Islet of Langerhans (tissue), 1 donor: Measurements from ENCODE around the gene L3MBTL3.

Experiments used
- FAIRE-seq: peaks from one replicate; lab custom pipeline; 2011; peaks lifted over from hg19 to GRCh38; lab: Jason Lieb, UNC

The L3MBTL3 gene

DNA sequence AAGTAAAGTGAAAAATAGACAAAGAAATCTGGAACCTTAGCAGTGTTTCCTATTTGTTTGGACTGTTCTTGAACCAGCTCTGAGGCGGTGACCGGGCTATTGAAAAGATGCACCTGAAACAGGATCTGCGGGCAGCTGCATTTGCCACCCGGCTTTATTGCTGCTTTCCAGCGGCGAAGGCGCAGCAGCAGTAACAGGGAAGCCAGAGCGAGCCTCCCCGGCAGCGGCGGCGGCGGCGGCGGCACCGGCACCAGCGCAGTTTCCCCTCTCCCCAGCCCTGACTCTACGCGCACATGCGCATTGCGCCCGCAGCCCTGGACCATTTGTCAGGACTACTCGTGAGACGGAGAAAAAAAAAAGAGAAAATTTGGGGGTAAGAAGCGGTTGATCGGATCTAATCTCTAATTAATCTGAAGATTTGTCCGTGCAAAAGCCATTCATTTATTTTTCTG is at the start of gene L3MBTL3:
L3MBTL3 (plus strand) TSS at position 290 of the 452 bp plus-strand sequence. CDS start 24,119 bp downstream, outside the sequence.
- FAIRE-seq, result no peak

DNA sequence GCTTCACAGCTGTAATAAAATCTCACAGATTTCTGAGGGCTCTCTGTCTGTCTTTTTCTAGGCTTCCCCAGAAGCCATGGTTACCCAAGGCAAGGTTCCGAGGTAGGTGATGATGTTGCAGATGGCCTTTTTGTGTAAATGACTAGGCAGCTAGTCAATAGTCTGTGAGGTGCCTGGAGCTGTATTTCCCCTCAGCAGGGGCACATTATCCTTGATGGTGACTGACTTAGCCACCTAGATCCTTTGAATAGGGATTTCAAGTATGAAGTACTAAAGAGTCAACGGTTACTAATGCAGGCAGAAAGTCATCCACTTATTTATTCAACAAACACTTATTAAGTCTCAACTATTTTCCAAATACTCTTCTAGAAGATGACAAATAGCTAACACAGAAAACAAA is 49.3 kb upstream of the L3MBTL3 start:
- FAIRE-seq, result no peak

DNA sequence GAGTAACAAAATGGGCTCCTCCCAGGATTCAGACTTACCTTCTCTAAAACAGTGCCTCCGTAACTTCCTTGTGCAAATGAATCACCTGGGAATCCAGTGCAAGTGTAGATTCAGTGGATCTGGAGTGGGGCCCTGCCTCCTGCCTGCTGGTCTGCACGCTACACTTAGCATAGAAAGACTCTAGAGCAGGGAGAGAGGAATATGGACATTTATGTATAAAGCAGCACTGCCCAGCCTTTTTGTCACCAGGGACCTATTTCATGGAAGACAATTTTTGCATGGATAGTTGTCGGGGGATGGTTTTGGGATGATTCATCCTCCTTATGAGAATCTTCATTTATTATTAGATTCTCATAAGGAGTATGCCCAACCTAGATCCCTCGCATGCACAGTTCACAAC is 42.3 kb upstream of the L3MBTL3 start:
- no peak for FAIRE-seq

- no peak for FAIRE-seq
These were observed 40.0 kb upstream of the L3MBTL3 start for GRCh38 chr6:129978148-129978916.

DNA sequence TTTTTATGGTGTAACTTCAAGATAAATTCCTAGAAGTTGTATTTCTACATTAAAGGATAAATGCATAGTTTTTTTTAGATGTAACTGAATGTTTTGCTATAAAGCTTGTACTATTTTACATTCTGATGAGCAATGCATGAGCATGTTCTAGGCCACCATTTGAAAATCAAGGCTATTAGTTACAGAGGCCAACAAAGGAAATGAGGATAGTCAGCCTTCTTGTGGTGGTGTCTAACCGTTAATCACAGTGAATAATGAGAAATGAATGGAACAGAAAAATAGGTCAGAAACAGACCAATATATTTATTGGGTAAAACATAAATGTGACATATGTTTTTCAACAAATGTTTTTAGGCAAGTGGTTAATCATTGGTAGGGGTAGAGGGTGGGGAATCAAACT is 37.6 kb upstream of the L3MBTL3 start:
- FAIRE-seq, result no peak

DNA sequence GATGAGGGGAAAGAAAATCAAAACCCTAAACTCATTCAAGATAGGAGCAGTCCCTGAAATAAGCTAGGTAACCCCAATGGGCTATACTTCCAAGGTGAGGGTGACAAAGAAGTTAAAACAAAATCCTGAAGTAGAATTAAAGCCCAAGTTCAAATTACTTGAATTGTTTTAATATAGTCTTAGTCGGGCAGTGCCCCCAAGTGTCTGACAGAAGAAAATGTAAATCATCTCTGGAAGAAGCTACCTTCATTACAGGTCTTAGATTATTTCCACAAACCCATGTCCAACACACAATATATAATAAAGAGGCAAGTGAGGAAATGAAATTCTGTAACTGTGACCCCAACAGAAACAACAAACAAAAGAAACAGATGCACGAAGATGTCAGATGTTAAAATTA is 36.8 kb upstream of the L3MBTL3 start:
- no peak for FAIRE-seq

GRCh38 chr6:129989396-129989795 is 29.0 kb upstream of the L3MBTL3 start:
- no peak for FAIRE-seq

DNA sequence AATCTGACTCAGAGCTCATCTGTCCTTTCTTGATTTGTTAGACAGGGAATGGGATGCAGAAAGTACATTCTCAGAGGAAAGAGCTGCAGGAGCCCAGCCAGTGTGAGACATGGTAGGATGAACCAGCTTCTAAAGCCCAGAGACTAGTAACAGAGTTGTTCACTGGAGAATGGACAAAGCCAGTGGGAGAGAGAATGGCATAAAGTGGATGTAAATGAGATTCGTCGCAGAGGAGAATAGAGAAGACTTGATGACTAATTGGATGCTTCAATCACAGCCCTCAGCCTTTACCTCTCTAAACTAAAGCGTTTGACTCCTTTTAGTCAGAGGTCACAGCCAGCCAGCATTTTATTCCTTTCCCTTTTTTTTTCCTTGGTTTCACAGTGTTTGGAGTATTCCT is 25.5 kb upstream of the L3MBTL3 start:
- no peak for FAIRE-seq

- no peak for FAIRE-seq
These were observed 24.0 kb upstream of the L3MBTL3 start for GRCh38 chr6:129994410-129994809.

DNA sequence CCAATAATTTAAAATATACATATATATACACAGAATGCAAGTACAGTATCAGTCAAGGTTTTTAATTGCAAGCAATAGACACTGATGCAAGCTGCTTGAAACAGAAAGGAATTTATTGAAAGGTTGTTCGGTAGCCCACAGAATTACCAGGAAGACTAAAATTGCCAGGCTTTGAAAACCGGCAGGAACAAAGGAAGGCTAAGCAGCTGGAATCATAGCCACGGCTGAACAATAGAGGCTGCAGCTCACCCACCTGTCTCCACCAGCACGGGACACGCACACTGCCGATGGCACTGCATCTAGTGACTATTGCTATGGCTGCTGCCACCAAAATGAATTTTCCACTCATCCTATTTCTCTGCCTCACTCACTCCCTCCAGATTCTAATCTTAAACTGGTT is 22.0 kb upstream of the L3MBTL3 start:
- no peak for FAIRE-seq

GRCh38 chr6:130000526-130001421 is 17.6 kb upstream of the L3MBTL3 start:
- FAIRE-seq, result no peak

GRCh38 chr6:130008236-130008873 is 10.0 kb upstream of the L3MBTL3 start:
- FAIRE-seq, result no peak

GRCh38 chr6:130009146-130009545 is 9.2 kb upstream of the L3MBTL3 start:
- no peak for FAIRE-seq

DNA sequence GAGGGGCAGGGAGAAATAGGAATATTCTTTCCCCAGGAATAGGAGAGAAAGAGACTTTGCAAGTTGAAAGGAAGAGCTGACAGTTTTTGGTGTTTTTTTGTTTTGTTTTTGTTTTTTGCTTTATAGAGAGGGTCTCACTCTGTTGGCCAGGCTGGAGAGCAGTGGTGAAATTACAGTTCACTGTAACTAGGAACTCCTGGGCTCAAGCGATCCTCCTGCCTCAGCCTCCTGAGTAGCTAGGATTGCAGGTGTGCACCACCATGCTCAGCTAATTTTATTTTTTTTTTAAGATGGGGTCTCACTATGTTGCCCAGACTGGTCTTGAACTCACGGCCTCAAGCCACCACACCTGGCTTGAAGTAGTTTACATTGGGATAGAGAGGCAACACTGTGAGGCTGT is 8.0 kb upstream of the L3MBTL3 start:
- no peak for FAIRE-seq

GRCh38 chr6:130012728-130013127 is 5.7 kb upstream of the L3MBTL3 start:
- no peak for FAIRE-seq

GRCh38 chr6:130018744-130019325 is 454 bp downstream of the L3MBTL3 start:
- no peak for FAIRE-seq

GRCh38 chr6:130019326-130020072 is 1.1 kb downstream of the L3MBTL3 start:
- no peak for FAIRE-seq

- FAIRE-seq, result no peak
These were observed 1.9 kb downstream of the L3MBTL3 start for GRCh38 chr6:130020073-130020906.

GRCh38 chr6:130020907-130021629 is 2.7 kb downstream of the L3MBTL3 start:
- peak; percentile 91 for FAIRE-seq

GRCh38 chr6:130026859-130027258 is 8.5 kb downstream of the L3MBTL3 start:
- FAIRE-seq, result no peak
